GM23248 (cell line): ENCODE data around the gene PLCB4.

Experiments used
- EZH2 ChIP-seq: fragments of 200-600 bp; sonication (generic); IDR thresholded peaks from 2 replicates; pipeline ENCODE4 v1.6.1; 2018; ENCODE audit warnings: antibody characterized with exemption, mild to moderate bottlenecking; ENCODE audit not compliant: insufficient read depth, poor library complexity, severe bottlenecking
- EZH2phosphoT487 ChIP-seq: fragments of 200-600 bp; sonication (generic); IDR thresholded peaks from 2 replicates; pipeline ENCODE4 v1.6.1; 2018; ENCODE audit warnings: antibody characterized with exemption, moderate library complexity, mild to moderate bottlenecking, low read depth; ENCODE audit not compliant: insufficient read depth

- TF ChIP-seq EZH2: no peak
- TF ChIP-seq EZH2phosphoT487: no peak
Observed at GRCh38 chr20:9236458-9236857, 167.6 kb downstream of the PLCB4 start.
